HepG2 (cell line): ENCODE measurements around the gene ZBTB37. TPM values are rescaled to one million over a fixed set of nuclear protein-coding genes. Genes with fewer than 3 reads are reported as not detected.

Source experiments
- FLYWCH1 ChIP-seq: sonication (generic); formaldehyde crosslinking; IDR thresholded peaks from 2 replicates; pipeline ENCODE4 v1.8.1; 2023; ENCODE audit warnings: mild to moderate bottlenecking, missing genetic modification reagents
- FOSL2 ChIP-seq: sonication (generic); formaldehyde crosslinking; IDR thresholded peaks from 2 replicates; pipeline ENCODE4 v1.4.0; 2020; ENCODE audit warnings: missing genetic modification reagents
- GATAD1 ChIP-seq: IDR thresholded peaks from 2 replicates; pipeline ENCODE4 v1.6.1; 2016; ENCODE audit warnings: missing genetic modification reagents, missing compliant biosample characterization
- GPN1 ChIP-seq: sonication (generic); formaldehyde crosslinking; IDR thresholded peaks from 2 replicates; pipeline ENCODE4 v1.5.1; 2020; ENCODE audit warnings: missing genetic modification reagents, borderline replicate concordance
- HMGA1 ChIP-seq: sonication (generic); formaldehyde crosslinking; conservative IDR thresholded peaks from 2 replicates; pipeline ENCODE4 v1.4.0; 2020; ENCODE audit warnings: missing genetic modification reagents
- IKZF5 ChIP-seq: IDR thresholded peaks from 2 replicates; pipeline ENCODE4 v1.6.1; 2018; ENCODE audit warnings: missing genetic modification reagents, mild to moderate bottlenecking, missing compliant biosample characterization
- JARID2 ChIP-seq: sonication (generic); formaldehyde crosslinking; IDR thresholded peaks from 2 replicates; pipeline ENCODE4 v1.8.1; 2023; ENCODE audit warnings: missing genetic modification reagents, inconsistent platforms; ENCODE audit not compliant: insufficient replicate concordance
- SALL1 ChIP-seq: sonication (generic); formaldehyde crosslinking; IDR thresholded peaks from 2 replicates; pipeline ENCODE4 v1.8.0; 2022; ENCODE audit warnings: mild to moderate bottlenecking, missing genetic modification reagents
- SALL2 ChIP-seq: sonication (generic); formaldehyde crosslinking; IDR thresholded peaks from 2 replicates; pipeline ENCODE4 v1.8.1; 2023; ENCODE audit warnings: mild to moderate bottlenecking, missing genetic modification reagents, inconsistent platforms
- SETDB1 ChIP-seq: sonication (generic); formaldehyde crosslinking; IDR thresholded peaks from 2 replicates; pipeline ENCODE4 v1.5.1; 2020; ENCODE audit warnings: missing genetic modification reagents, mild to moderate bottlenecking, borderline replicate concordance
- YEATS4 ChIP-seq: sonication (generic); formaldehyde crosslinking; IDR thresholded peaks from 2 replicates; pipeline ENCODE4 v1.4.0; 2020; ENCODE audit warnings: missing genetic modification reagents, borderline replicate concordance
- ZBTB33 ChIP-seq: sonication (generic); formaldehyde crosslinking; IDR thresholded peaks from 2 replicates; pipeline ENCODE4 v1.4.0; 2020; ENCODE audit warnings: missing genetic modification reagents
- ZFP90 ChIP-seq: sonication (generic); formaldehyde crosslinking; IDR thresholded peaks from 2 replicates; pipeline ENCODE4 v1.8.0; 2022; ENCODE audit warnings: missing genetic modification reagents, mild to moderate bottlenecking, inconsistent platforms, borderline replicate concordance
- ZNF292 ChIP-seq: sonication (generic); formaldehyde crosslinking; IDR thresholded peaks from 2 replicates; pipeline ENCODE4 v1.8.1; 2022; ENCODE audit warnings: mild to moderate bottlenecking, low read depth, missing genetic modification reagents, borderline replicate concordance
- ZNF317 ChIP-seq: sonication (generic); formaldehyde crosslinking; IDR thresholded peaks from 2 replicates; pipeline ENCODE4 v1.5.0; 2020; ENCODE audit warnings: mild to moderate bottlenecking, missing genetic modification reagents
- ZNF432 ChIP-seq: sonication (generic); formaldehyde crosslinking; IDR thresholded peaks from 2 replicates; pipeline ENCODE4 v1.5.0; 2020; ENCODE audit warnings: missing genetic modification reagents, mild to moderate bottlenecking, borderline replicate concordance
- ZNF547 ChIP-seq: sonication (generic); formaldehyde crosslinking; IDR thresholded peaks from 2 replicates; pipeline ENCODE4 v1.5.1; 2020; ENCODE audit warnings: mild to moderate bottlenecking, missing genetic modification reagents
- ZNF563 ChIP-seq: sonication (generic); formaldehyde crosslinking; IDR thresholded peaks from 2 replicates; pipeline ENCODE4 v1.8.0; 2022; ENCODE audit warnings: mild to moderate bottlenecking, moderate library complexity, missing genetic modification reagents
- ZNF709 ChIP-seq: sonication (generic); formaldehyde crosslinking; IDR thresholded peaks from 2 replicates; pipeline ENCODE4 v1.5.0; 2020; ENCODE audit warnings: mild to moderate bottlenecking, missing genetic modification reagents
- ZNF747 ChIP-seq: sonication (generic); formaldehyde crosslinking; IDR thresholded peaks from 2 replicates; pipeline ENCODE4 v1.8.1; 2023; ENCODE audit warnings: missing genetic modification reagents, mild to moderate bottlenecking, borderline replicate concordance
- polyA plus RNA-seq, 8 experiments: library from polyadenylated mRNA; depleted of rRNA in 3 of 8; stranded (reverse) in 7 of 8; unstranded in 1 of 8; fragments of >200 nt; fragmentation: Illumina TruSeq in 4 of 8; extraction: Trizol in 4 of 8; gene quantifications; 2 replicates each; pipeline versions ENCODE4 v1.2.1 to v1.2.3, GENCODE V29; 2011 to 2016; ENCODE audit warnings: low read depth in 4 of 8, missing spikeins in 1 of 8, mixed read lengths in 1 of 8; ENCODE audit not compliant: insufficient read depth in 1 of 8
- total RNA-seq, 5 experiments: library from RNA; depleted of rRNA; stranded (reverse); fragments of >200 nt; fragmentation: Illumina TruSeq; extraction: Trizol; gene quantifications; 2 replicates each; pipeline ENCODE4 v1.2.3, GENCODE V29; 2016; ENCODE audit warnings: low read depth in 1 of 5
- TF ChIP-seq, protein P1 (sequence below): sonication (generic); formaldehyde crosslinking; IDR thresholded peaks from 2 replicates; pipeline ENCODE4 v1.8.0; 2022; ENCODE audit warnings: mild to moderate bottlenecking, missing genetic modification reagents; ENCODE audit not compliant: insufficient replicate concordance
- TF ChIP-seq, protein P2 (sequence below): sonication (generic); formaldehyde crosslinking; IDR thresholded peaks from 2 replicates; pipeline ENCODE4 v1.5.1; 2020; ENCODE audit warnings: missing genetic modification reagents, mild to moderate bottlenecking, borderline replicate concordance

The ZBTB37 gene
- total and polyA plus RNA-seq, 2 of the 13 experiments (the other 11 are each of a cell fraction or from before 2014, with no cell fraction given), result 2.6 to 7.7 TPM

DNA sequence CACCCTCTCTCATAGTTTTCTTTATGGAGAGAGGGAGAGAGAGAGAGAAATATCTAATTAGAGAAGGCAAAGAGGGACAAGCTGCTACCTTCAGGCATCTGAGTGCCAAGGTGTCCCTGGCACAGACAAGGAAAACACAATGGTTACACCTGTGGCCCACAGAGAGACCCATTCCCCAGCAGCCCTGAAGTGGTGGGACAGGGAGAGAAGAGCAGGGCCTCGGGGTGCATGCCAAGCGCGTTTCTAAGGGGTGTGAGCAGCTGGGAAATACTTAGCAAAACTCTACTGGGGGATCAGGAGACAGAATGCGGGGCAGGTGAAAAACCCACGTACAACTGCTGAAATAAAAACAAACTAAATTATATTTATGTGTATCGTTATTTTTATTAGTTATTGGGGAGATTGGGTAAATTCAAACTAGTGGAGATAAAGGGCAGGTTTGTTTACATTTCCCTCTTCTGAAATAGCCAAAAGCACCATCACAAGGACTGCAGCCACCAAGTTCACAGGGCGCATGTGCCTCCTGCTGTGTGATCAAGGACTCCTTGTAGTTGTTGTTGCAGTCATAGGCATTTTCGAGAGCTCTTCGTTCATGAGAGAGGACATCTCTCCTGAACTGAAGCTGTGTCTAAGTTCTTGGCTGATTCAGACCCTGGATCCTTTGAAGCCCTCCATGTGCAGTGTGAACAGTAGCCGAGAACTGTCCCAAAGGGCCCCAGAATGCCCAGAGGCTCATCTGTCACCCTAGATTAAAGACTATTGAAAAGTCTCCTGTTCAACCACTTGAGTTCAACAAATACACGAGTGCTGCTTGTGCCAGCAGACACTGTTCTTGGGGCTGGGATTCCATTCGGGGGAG lies 49.7 kb downstream of the ZBTB37 start (continued):
- no peak for TF ChIP-seq ZNF317 (CRISPR knock-in tag)
- no peak for TF ChIP-seq ZNF709 (CRISPR knock-in tag)
- TF ChIP-seq FLYWCH1 (CRISPR knock-in tag), result no peak
- TF ChIP-seq ZNF432 (CRISPR knock-in tag), result peak; percentile 98
- no peak for TF ChIP-seq IKZF5 (CRISPR knock-in tag)
- TF ChIP-seq ZNF292, result 0 out of 2 replicates have a peak, but pooled peaks have one; percentile 34
- TF ChIP-seq SALL2, result no peak
- no peak for TF ChIP-seq ZFP90 (CRISPR knock-in tag)
- TF ChIP-seq GPN1 (CRISPR knock-in tag), result no peak
- 0 out of 2 replicates have a peak, but pooled peaks have one; percentile 5 for TF ChIP-seq SALL1
- no peak for TF ChIP-seq SETDB1 (CRISPR knock-in tag)
- no peak for TF ChIP-seq ZNF547 (CRISPR knock-in tag)
- TF ChIP-seq, protein P1, sequence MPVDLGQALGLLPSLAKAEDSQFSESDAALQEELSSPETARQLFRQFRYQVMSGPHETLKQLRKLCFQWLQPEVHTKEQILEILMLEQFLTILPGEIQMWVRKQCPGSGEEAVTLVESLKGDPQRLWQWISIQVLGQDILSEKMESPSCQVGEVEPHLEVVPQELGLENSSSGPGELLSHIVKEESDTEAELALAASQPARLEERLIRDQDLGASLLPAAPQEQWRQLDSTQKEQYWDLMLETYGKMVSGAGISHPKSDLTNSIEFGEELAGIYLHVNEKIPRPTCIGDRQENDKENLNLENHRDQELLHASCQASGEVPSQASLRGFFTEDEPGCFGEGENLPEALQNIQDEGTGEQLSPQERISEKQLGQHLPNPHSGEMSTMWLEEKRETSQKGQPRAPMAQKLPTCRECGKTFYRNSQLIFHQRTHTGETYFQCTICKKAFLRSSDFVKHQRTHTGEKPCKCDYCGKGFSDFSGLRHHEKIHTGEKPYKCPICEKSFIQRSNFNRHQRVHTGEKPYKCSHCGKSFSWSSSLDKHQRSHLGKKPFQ (CRISPR knock-in tag), result peak; percentile 13
- no peak for TF ChIP-seq ZBTB33 (CRISPR knock-in tag)
- TF ChIP-seq GATAD1 (CRISPR knock-in tag), result no peak; the same call in 1 of the 2 replicates
- TF ChIP-seq, protein P2, sequence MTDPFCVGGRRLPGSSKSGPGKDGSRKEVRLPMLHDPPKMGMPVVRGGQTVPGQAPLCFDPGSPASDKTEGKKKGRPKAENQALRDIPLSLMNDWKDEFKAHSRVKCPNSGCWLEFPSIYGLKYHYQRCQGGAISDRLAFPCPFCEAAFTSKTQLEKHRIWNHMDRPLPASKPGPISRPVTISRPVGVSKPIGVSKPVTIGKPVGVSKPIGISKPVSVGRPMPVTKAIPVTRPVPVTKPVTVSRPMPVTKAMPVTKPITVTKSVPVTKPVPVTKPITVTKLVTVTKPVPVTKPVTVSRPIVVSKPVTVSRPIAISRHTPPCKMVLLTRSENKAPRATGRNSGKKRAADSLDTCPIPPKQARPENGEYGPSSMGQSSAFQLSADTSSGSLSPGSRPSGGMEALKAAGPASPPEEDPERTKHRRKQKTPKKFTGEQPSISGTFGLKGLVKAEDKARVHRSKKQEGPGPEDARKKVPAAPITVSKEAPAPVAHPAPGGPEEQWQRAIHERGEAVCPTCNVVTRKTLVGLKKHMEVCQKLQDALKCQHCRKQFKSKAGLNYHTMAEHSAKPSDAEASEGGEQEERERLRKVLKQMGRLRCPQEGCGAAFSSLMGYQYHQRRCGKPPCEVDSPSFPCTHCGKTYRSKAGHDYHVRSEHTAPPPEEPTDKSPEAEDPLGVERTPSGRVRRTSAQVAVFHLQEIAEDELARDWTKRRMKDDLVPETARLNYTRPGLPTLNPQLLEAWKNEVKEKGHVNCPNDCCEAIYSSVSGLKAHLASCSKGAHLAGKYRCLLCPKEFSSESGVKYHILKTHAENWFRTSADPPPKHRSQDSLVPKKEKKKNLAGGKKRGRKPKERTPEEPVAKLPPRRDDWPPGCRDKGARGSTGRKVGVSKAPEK (CRISPR knock-in tag), result no peak
- TF ChIP-seq FOSL2, result no peak
- no peak for TF ChIP-seq ZNF563 (CRISPR knock-in tag)
- TF ChIP-seq ZNF747 (CRISPR knock-in tag), result no peak
- TF ChIP-seq HMGA1, result no peak
- TF ChIP-seq JARID2 (CRISPR knock-in tag), result peak; percentile 19
- no peak for TF ChIP-seq YEATS4 (CRISPR knock-in tag)
